ENCODE data around the gene ATP1B2. TPM values are rescaled to one million over a fixed set of nuclear protein-coding genes. Genes with fewer than 3 reads are reported as not detected.

Gene ATP1B2
- total and polyA plus RNA-seq, 2 of the 8 experiments (the other 6 are each of a cell fraction or from before 2014, with no cell fraction given) = 9.1 to 21.0 TPM

DNA sequence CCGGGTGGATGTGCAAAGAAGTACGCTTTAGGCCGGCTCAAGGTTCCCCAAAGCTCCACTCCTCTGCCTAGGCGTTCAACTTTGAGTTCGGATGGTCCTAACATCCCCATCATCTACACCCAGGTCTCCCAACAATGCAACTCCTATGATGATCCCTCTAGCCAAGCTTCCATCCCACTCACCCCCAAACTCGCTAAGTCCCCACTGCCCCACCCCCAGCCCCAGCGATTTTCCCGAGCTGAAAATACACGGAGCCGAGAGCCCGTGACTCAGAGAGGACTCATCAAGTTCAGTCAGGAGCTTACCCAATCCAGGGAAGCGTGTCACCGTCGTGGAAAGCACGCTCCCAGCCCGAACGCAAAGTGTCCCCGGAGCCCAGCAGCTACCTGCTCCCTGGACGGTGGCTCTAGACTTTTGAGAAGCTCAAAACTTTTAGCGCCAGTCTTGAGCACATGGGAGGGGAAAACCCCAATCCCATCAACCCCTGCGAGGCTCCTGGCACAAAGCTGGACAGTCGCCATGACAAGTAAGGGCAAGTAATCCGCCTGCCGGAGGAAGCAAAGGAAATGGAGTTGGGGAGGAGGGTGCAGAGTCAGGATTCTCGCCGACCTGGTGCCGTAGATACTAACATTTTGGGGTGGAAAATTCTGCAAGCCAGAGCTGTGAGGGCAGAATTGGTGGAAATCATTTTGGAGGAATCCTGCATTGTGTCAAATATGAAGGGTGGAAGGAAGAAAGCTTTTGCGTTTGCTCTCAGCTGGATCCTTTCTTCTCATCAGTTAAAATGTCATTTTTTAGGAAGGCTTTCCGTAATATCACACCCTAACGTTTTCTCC lies 36.6 kb downstream of the ATP1B2 start, which contains the start of gene TP53 (continued):
- TF ChIP-seq, protein P1, sequence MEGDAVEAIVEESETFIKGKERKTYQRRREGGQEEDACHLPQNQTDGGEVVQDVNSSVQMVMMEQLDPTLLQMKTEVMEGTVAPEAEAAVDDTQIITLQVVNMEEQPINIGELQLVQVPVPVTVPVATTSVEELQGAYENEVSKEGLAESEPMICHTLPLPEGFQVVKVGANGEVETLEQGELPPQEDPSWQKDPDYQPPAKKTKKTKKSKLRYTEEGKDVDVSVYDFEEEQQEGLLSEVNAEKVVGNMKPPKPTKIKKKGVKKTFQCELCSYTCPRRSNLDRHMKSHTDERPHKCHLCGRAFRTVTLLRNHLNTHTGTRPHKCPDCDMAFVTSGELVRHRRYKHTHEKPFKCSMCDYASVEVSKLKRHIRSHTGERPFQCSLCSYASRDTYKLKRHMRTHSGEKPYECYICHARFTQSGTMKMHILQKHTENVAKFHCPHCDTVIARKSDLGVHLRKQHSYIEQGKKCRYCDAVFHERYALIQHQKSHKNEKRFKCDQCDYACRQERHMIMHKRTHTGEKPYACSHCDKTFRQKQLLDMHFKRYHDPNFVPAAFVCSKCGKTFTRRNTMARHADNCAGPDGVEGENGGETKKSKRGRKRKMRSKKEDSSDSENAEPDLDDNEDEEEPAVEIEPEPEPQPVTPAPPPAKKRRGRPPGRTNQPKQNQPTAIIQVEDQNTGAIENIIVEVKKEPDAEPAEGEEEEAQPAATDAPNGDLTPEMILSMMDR (IDR thresholded peaks at IDR 0.05; ENCODE audit: control extremely low read depth in 1 of 3, insufficient read depth in 1 of 3, low read depth in 1 of 3, low read length in 3 of 3) = peak in 1 of 3 experiments; percentile 9; a peak in 1 of 4 replicates
- no peak for TF ChIP-seq JUND (IDR thresholded peaks at IDR 0.05; ENCODE audit: low read length)
- TF ChIP-seq EGR1 (IDR thresholded peaks at IDR 0.05; ENCODE audit: borderline replicate concordance, low read depth, low read length) = peak; percentile 42; the same call in 1 of the 2 replicates
- TF ChIP-seq HDAC2 (IDR thresholded peaks at IDR 0.05; ENCODE audit: borderline replicate concordance in 1 of 2, low read depth in 2 of 2, low read length in 2 of 2) = peak in 1 of 2 experiments; percentile 44; a peak in 1 of 4 replicates
- no peak for TF ChIP-seq RNF2 (IDR thresholded peaks at IDR 0.05; ENCODE audit: borderline replicate concordance, low read depth, low read length, missing control alignments, poor library complexity, severe bottlenecking)
- no peak for TF ChIP-seq KDM1A (IDR thresholded peaks at IDR 0.05; ENCODE audit: borderline replicate concordance, low read length)
- TF ChIP-seq RBBP5 (IDR thresholded peaks at IDR 0.05; ENCODE audit: borderline replicate concordance, low read depth, low read length) = no peak; the same call in 1 of the 2 replicates
- no peak for TF ChIP-seq RFX5 (IDR thresholded peaks at IDR 0.05; ENCODE audit: borderline replicate concordance, low read depth, low read length)
- TF ChIP-seq, protein P2, sequence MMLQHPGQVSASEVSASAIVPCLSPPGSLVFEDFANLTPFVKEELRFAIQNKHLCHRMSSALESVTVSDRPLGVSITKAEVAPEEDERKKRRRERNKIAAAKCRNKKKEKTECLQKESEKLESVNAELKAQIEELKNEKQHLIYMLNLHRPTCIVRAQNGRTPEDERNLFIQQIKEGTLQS (IDR thresholded peaks at IDR 0.05; ENCODE audit: insufficient read depth, low read depth, low read length) = no peak
- peak; percentile 85 for TF ChIP-seq SP1 (IDR thresholded peaks at IDR 0.05; ENCODE audit: low read depth, low read length)
- no peak for TF ChIP-seq CEBPB (IDR thresholded peaks at IDR 0.05; ENCODE audit: low read depth, low read length)
- TF ChIP-seq TAF7 (optimal IDR thresholded peaks at IDR 0.05; ENCODE audit: borderline replicate concordance, low read depth, low read length) = peak; percentile 98
- peak; percentile 100 for TF ChIP-seq TAF1 (IDR thresholded peaks at IDR 0.05; ENCODE audit: low read depth, low read length)
- TF ChIP-seq, protein P3, sequence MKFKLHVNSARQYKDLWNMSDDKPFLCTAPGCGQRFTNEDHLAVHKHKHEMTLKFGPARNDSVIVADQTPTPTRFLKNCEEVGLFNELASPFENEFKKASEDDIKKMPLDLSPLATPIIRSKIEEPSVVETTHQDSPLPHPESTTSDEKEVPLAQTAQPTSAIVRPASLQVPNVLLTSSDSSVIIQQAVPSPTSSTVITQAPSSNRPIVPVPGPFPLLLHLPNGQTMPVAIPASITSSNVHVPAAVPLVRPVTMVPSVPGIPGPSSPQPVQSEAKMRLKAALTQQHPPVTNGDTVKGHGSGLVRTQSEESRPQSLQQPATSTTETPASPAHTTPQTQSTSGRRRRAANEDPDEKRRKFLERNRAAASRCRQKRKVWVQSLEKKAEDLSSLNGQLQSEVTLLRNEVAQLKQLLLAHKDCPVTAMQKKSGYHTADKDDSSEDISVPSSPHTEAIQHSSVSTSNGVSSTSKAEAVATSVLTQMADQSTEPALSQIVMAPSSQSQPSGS (IDR thresholded peaks at IDR 0.05; ENCODE audit: low read length) = no peak; the same call in 1 of the 2 replicates
- TF ChIP-seq KDM4A (IDR thresholded peaks at IDR 0.05; ENCODE audit: low read depth, low read length, severe bottlenecking) = no peak
- no peak for TF ChIP-seq BACH1 (IDR thresholded peaks at IDR 0.05; ENCODE audit: low read length)
- TF ChIP-seq TBP (IDR thresholded peaks at IDR 0.05; ENCODE audit: low read depth, low read length) = peak; percentile 98
- peak; percentile 100 for TF ChIP-seq YY1 (IDR thresholded peaks at IDR 0.05; ENCODE audit: low read depth, low read length)

Data from H1 (cell line).